A549 (cell line): ENCODE data around the gene NLGN4Y. TPM values are rescaled to one million over a fixed set of nuclear protein-coding genes. Genes with fewer than 3 reads are reported as not detected.

Experiments used
- ATAC-seq, 2 experiments: fragments of 200-7000 bp in 1 of 2; fragments of >200 bp in 1 of 2; cut with Nextera tagmentation in 1 of 2; cut with Tn5 transposase in 1 of 2; 3 replicates each; pipeline versions ENCODE4 v1.8.0 to v1.9.1; 2018 to 2020; ENCODE audit warnings: mild to moderate bottlenecking in 1 of 2, moderate library complexity in 1 of 2
- CTCF ChIA-PET: fragments of 300-600 bp; sonication (Branson Sonifier 250); formaldehyde crosslinking; extraction: SDS; loops from one replicate; lab custom pipeline; 2021; ENCODE audit warnings: antibody characterized with exemption, inconsistent platforms; lab: Yijun Ruan, JAX
- POLR2A ChIA-PET: fragments of 350-600 bp; formaldehyde crosslinking; extraction: SDS; loops from one replicate; lab custom pipeline; 2021; ENCODE audit warnings: antibody characterized with exemption, inconsistent platforms; lab: Yijun Ruan, JAX
- DNase-seq, 2 experiments: peaks; one replicate each; pipeline versions ENCODE4 v3.0.0 to v3.0.0-alpha.2; 2011 to 2016; ENCODE audit warnings: low read depth in 1 of 2, low spot score in 1 of 2
- FAIRE-seq: peaks from 2 replicates; lab custom pipeline; 2011; peaks lifted over from hg19 to GRCh38; lab: Jason Lieb, UNC
- H3K27ac ChIP-seq, 2 experiments: fragments of >200 bp; sonication (Bioruptor Twin); formaldehyde crosslinking; 3 replicates each; pipeline ENCODE4 v1.5.1; 2016 to 2017
- H3K4me1 ChIP-seq: fragments of >200 bp; sonication (Bioruptor Twin); formaldehyde crosslinking; 3 replicates; pipeline ENCODE4 v1.6.1; 2016
- H3K4me2 ChIP-seq: fragments of >200 bp; sonication (Bioruptor Twin); formaldehyde crosslinking; 3 replicates; pipeline ENCODE4 v1.6.1; 2016
- H3K4me3 ChIP-seq: fragments of >200 bp; sonication (Bioruptor Twin); formaldehyde crosslinking; 3 replicates; pipeline ENCODE4 v1.5.1; 2016
- H3K9me3 ChIP-seq: fragments of >200 bp; sonication (Bioruptor Twin); formaldehyde crosslinking; 3 replicates; pipeline ENCODE4 v1.6.1; 2016
- BCL3 ChIP-seq: fragments of >200 bp; sonication (Bioruptor Twin); formaldehyde crosslinking; IDR thresholded peaks from 3 replicates; pipeline ENCODE4 v1.6.1; 2016
- BHLHE40 ChIP-seq: IDR thresholded peaks from 2 replicates; pipeline ENCODE4 v1.6.1; 2012; ENCODE audit warnings: low read depth, low read length, inconsistent platforms
- CBX2 ChIP-seq: fragments of 200-600 bp; sonication (generic); IDR thresholded peaks from 2 replicates; pipeline ENCODE4 v1.6.1; 2016; ENCODE audit warnings: low read depth, mild to moderate bottlenecking, borderline replicate concordance
- CBX8 ChIP-seq: fragments of 200-600 bp; sonication (generic); IDR thresholded peaks from 2 replicates; pipeline ENCODE4 v1.6.1; 2016
- CHD4 ChIP-seq: fragments of 200-600 bp; sonication (generic); IDR thresholded peaks from 2 replicates; pipeline ENCODE4 v1.6.1; 2016; ENCODE audit warnings: antibody characterized with exemption, mild to moderate bottlenecking, borderline replicate concordance
- EHF ChIP-seq: fragments of 250-450 bp; sonication (Bioruptor Pico); IDR thresholded peaks from 2 replicates; pipeline ENCODE4 v1.5.0; 2020; ENCODE audit warnings: mild to moderate bottlenecking
- EP300 ChIP-seq, 2 experiments: fragments of >200 bp; sonication (Bioruptor Twin); formaldehyde crosslinking; IDR thresholded peaks; 2 replicates in 1 of 2; 3 replicates in 1 of 2; pipeline ENCODE4 v1.6.1; 2016 to 2017
- ESRRA ChIP-seq: fragments of 150-350 bp; IDR thresholded peaks from 2 replicates; pipeline ENCODE4 v1.6.1; 2014; ENCODE audit warnings: mild to moderate bottlenecking, low read length, borderline replicate concordance
- FOSL2 ChIP-seq, 2 experiments: fragments of 450-650 bp in 1 of 2; fragments of >200 bp in 1 of 2; sonication (Bioruptor Twin) in 1 of 2; formaldehyde crosslinking; IDR thresholded peaks; 2 replicates each; pipeline versions ENCODE4 v1.5.0 to v1.6.1; 2016 to 2020; ENCODE audit warnings: mild to moderate bottlenecking in 1 of 2, moderate library complexity in 1 of 2
- HMGXB4 ChIP-seq: fragments of 250-450 bp; sonication (Bioruptor Pico); IDR thresholded peaks from 2 replicates; pipeline ENCODE4 v1.5.0; 2021; ENCODE audit warnings: mild to moderate bottlenecking, moderate library complexity, borderline replicate concordance
- HOXB5 ChIP-seq: fragments of 250-450 bp; sonication (Bioruptor Pico); IDR thresholded peaks from 2 replicates; pipeline ENCODE4 v1.5.0; 2020; ENCODE audit warnings: mild to moderate bottlenecking, moderate library complexity
- JUN ChIP-seq, 2 experiments: fragments of >200 bp; sonication (Bioruptor Twin); formaldehyde crosslinking; IDR thresholded peaks; 2 replicates in 1 of 2; 3 replicates in 1 of 2; pipeline ENCODE4 v1.6.1; 2016 to 2017
- JUNB ChIP-seq: fragments of >200 bp; sonication (Bioruptor Twin); formaldehyde crosslinking; IDR thresholded peaks from 2 replicates; pipeline ENCODE4 v1.6.1; 2016
- MAX ChIP-seq: IDR thresholded peaks from 2 replicates; pipeline ENCODE4 v1.6.1; 2012
- NFE2L2 ChIP-seq: fragments of 150-350 bp; conservative IDR thresholded peaks from 2 replicates; pipeline ENCODE4 v1.6.1; 2014; ENCODE audit warnings: low read length
- PBX3 ChIP-seq: IDR thresholded peaks from 2 replicates; pipeline ENCODE4 v1.6.1; 2012
- POLR2A ChIP-seq: IDR thresholded peaks from 2 replicates; pipeline ENCODE4 v1.6.1; 2012; ENCODE audit warnings: mild to moderate bottlenecking, low read length
- RAD21 ChIP-seq, 2 experiments: fragments of >200 bp in 1 of 2; sonication (Bioruptor Twin) in 1 of 2; formaldehyde crosslinking in 1 of 2; IDR thresholded peaks in 1 of 2; conservative IDR thresholded peaks in 1 of 2; 2 replicates in 1 of 2; 3 replicates in 1 of 2; pipeline ENCODE4 v1.6.1; 2012 to 2018; ENCODE audit warnings: inconsistent platforms in 1 of 2
- RARB ChIP-seq: fragments of 250-450 bp; sonication (Bioruptor Pico); IDR thresholded peaks from 2 replicates; pipeline ENCODE4 v1.8.0; 2021; ENCODE audit warnings: mild to moderate bottlenecking, moderate library complexity
- USF2 ChIP-seq: fragments of 450-650 bp; IDR thresholded peaks from 2 replicates; pipeline ENCODE4 v1.6.1; 2014; ENCODE audit warnings: antibody characterized with exemption
- ZFP36 ChIP-seq: fragments of 450-650 bp; IDR thresholded peaks from 2 replicates; pipeline ENCODE4 v1.6.1; 2014; ENCODE audit warnings: borderline replicate concordance; ENCODE audit not compliant: partially characterized antibody
- WGBS: methylation state at CpG from one replicate; pipeline ENCODE4 v1.1.6; 2017; ENCODE audit errors: missing lambda C conversion rate; 5-methylcytosine and 5-hydroxymethylcytosine counted together
- polyA plus RNA-seq, 4 experiments: library from polyadenylated mRNA; depleted of rRNA in 3 of 4; stranded (reverse); fragments of >200 nt; fragmentation: RNase III in 1 of 4; extraction: RNeasy Plus Mini Kit Qiagen cat#74134 plus additional on column Dnase treatment in 1 of 4; gene quantifications; 2 replicates in 3 of 4; 3 replicates in 1 of 4; pipeline ENCODE4 v1.2.3, GENCODE V29; 2011 to 2017

NLGN4Y gene
- polyA plus RNA-seq, 2 of the 4 experiments (the other 2 are of a cell fraction) = 4.1 to 12.8 TPM

- peak overlapping the region in 1 of 2 experiments; percentile 53; a peak in 2 of 6 replicates for H3K27ac ChIP-seq
- 0 out of 6 replicates have a peak, but pooled peaks of 1 of the 2 experiments have one; percentile 32 for ATAC-seq
These were observed 277.8 kb downstream of the NLGN4Y start for GRCh38 chrY:14802125-14802524.

GRCh38 chrY:14804041-14804440 is 279.7 kb downstream of the NLGN4Y start:
- TF ChIP-seq MAX = no peak
- no peak for TF ChIP-seq CBX8
- TF ChIP-seq HOXB5 (CRISPR knock-in tag) = no peak
- no peak for TF ChIP-seq PBX3
- Histone ChIP-seq H3K4me2 (0 out of 3 replicates have a peak overlapping the region, but pooled peaks have one; percentile 14), H3K9me3 (no peaks in the 10 kb centered on the region), H3K4me1 (peaks cover 10% of the 10 kb centered on the region; the same call in 1 of the 3 replicates), H3K4me3 (no peak overlapping the region), H3K27ac (peak overlapping the region; percentile 50 to 60; a peak in 5 of 6 replicates)
- FAIRE-seq (no peak), ATAC-seq (peak in 1 of 2 experiments; percentile 38; a peak in 1 of 6 replicates), DNase-seq (peak in 1 of 2 experiments; percentile 19)
- ChIA-PET POLR2A (no interaction called here), CTCF (no interaction called here)

More at GRCh38 chrY:14802125-14802524, 277.8 kb downstream of the NLGN4Y start:
- Histone ChIP-seq H3K4me1 (peaks cover 14% of the 10 kb centered on the region; the same call in 2 of the 3 replicates), H3K9me3 (no peaks in the 10 kb centered on the region), H3K4me2 (peak overlapping the region; percentile 23; the same call in 2 of the 3 replicates), H3K4me3 (no peak overlapping the region)
- no peak for TF ChIP-seq FOSL2 (IDR thresholded peaks at IDR 0.05)
- peak; percentile 60 for TF ChIP-seq FOSL2 (CRISPR knock-in tag; IDR thresholded peaks at IDR 0.05)
- TF ChIP-seq POLR2A = no peak
- TF ChIP-seq JUNB = no peak
- ChIA-PET CTCF (no interaction called here), POLR2A (no interaction called here)
- DNase-seq (peak in 1 of 2 experiments; percentile 48), FAIRE-seq (no peak)
- WGBS = 22% methylated on average over 3 of the region's 3 CpGs

- POLR2A ChIA-PET = no interaction called here
- FAIRE-seq = no peak
These were observed 294.1 kb downstream of the NLGN4Y start for GRCh38 chrY:14818452-14818851.

More at GRCh38 chrY:14818452-14818851, 294.1 kb downstream of the NLGN4Y start:
- Histone ChIP-seq H3K27ac (no peak overlapping the region), H3K4me1 (no peaks in the 10 kb centered on the region)
- DNase-seq (no peak), ATAC-seq (no peak)
- CTCF ChIA-PET = no interaction called here
- no peak for TF ChIP-seq EP300 (IDR thresholded peaks at IDR 0.05)
- TF ChIP-seq ESRRA = no peak
- no peak for TF ChIP-seq HMGXB4
- TF ChIP-seq PBX3 = no peak
- TF ChIP-seq NFE2L2 = no peak
- no peak for TF ChIP-seq USF2
- no peak for TF ChIP-seq RAD21 (conservative IDR thresholded peaks at IDR 0.05 in 1 of 2, IDR thresholded peaks at IDR 0.05 in 1 of 2)
- TF ChIP-seq BHLHE40 = no peak
- no peak for TF ChIP-seq JUN (IDR thresholded peaks at IDR 0.05)
- no peak for TF ChIP-seq RARB (CRISPR knock-in tag)
- TF ChIP-seq EHF = no peak
- TF ChIP-seq JUNB = no peak
- no peak for TF ChIP-seq BCL3
- TF ChIP-seq CHD4 = no peak
- no peak for TF ChIP-seq ZFP36
- no peak for TF ChIP-seq CBX2
- TF ChIP-seq, all 56 proteins: peak for 0
- Histone ChIP-seq H3K4me3 (no peak overlapping the region), H3K9me3 (no peaks in the 10 kb centered on the region), H3K4me2 (no peak overlapping the region)
